Ovary (tissue), 9 donors: ENCODE measurements around the gene TNFSF8. TPM values are rescaled to one million over a fixed set of nuclear protein-coding genes. Genes with fewer than 3 reads are reported as not detected.

Experiments used
- DNase-seq, 5 donors: peaks; one replicate each; pipeline ENCODE4 v3.0.0-alpha.2; 2019 to 2020
- H3K27ac ChIP-seq, 2 donors: fragments of 200-600 bp; one replicate each; pipeline versions ENCODE4 v1.5.1 to v1.8.0; 2019 to 2022
- H3K27me3 ChIP-seq: fragments of 200-600 bp; one replicate; pipeline ENCODE4 v1.8.0; 2022
- H3K36me3 ChIP-seq: fragments of 200-600 bp; sonication (generic); one replicate; pipeline ENCODE4 v1.5.1; 2019
- H3K4me1 ChIP-seq: one replicate; pipeline ENCODE4 v1.8.1; 2013; ENCODE audit warnings: mild to moderate bottlenecking, moderate library complexity; ENCODE audit not compliant: insufficient read depth
- H3K4me3 ChIP-seq: fragments of 200-600 bp; sonication (generic); one replicate; pipeline ENCODE4 v1.5.1; 2017
- H3K9me3 ChIP-seq, 2 donors: fragments of 200-600 bp in 1 of 2; sonication (generic) in 1 of 2; one replicate each; pipeline versions ENCODE4 v1.5.1 to v1.8.1; 2013 to 2019; ENCODE audit warnings: mild to moderate bottlenecking in 1 of 2, moderate library complexity in 1 of 2
- CTCF ChIP-seq, 3 donors: fragments of 450-650 bp in 2 of 3; fragments of 200-600 bp in 1 of 3; IDR thresholded peaks; one replicate each; pipeline versions ENCODE4 v1.5.1 to v1.8.0; 2016 to 2022; ENCODE audit warnings: antibody characterized with exemption in 3 of 3, mild to moderate bottlenecking in 1 of 3
- EP300 ChIP-seq: sonication (generic); formaldehyde crosslinking; IDR thresholded peaks from one replicate; pipeline ENCODE4 v1.6.1; 2017; ENCODE audit warnings: antibody characterized with exemption
- POLR2A ChIP-seq: fragments of 450-650 bp; IDR thresholded peaks from one replicate; pipeline ENCODE4 v1.6.1; 2017; ENCODE audit warnings: antibody characterized with exemption, mild to moderate bottlenecking, moderate library complexity
- whole genome bisulfite sequencing, 3 donors: extraction: QIAGEN DNeasy Blood & Tissue Kit in 1 of 3; methylation state at CpG; one replicate each; pipeline versions ENCODE4 v1.1.5 to v1.1.7; 2013 to 2017; 5-methylcytosine and 5-hydroxymethylcytosine counted together
- intact Hi-C, 4 donors: fragments of 100-400 bp; cut with DNase I; formaldehyde crosslinking; loops; one replicate each; pipeline versions ENCODE4 v1.11.0 to v1.15.1; 2022 to 2023
- polyA plus RNA-seq, 2 donors: library from polyadenylated mRNA; stranded (reverse); fragments of 200-250 nt in 1 of 2; fragments of 350-450 nt in 1 of 2; fragmentation: Illumina TruSeq in 1 of 2; extraction: RNeasy Lipid Tissue Mini Kit (QIAGEN cat#74804) in 1 of 2; gene quantifications; one replicate each; pipeline ENCODE4 v1.2.3, GENCODE V29; 2013 to 2014
- total RNA-seq, 7 donors: library from RNA; depleted of rRNA in 2 of 7; stranded (reverse); fragments of >200 nt in 2 of 7; fragmentation: NEBNext Ultra II Directional in 3 of 7; extraction: Animal tissue kit (Norgen Biotek cat#: 25700) in 3 of 7; gene quantifications; one replicate each; pipeline versions ENCODE4 v1.1.0 to v1.2.4, GENCODE V29; 2016 to 2023
- donor health status: DM: no; HTN: no; CAD: no; lungs with moderate emphysema.
- donor health status: DM: no; HTN: no; CAD: no.
- donor health status: Bipolar disorder and iron deficiency.
- donor health status: DM: yes; HTN: yes; CAD: no.
- donor health status: DM: no; HTN: no; CAD: no.
- donor health status: DM: yes; HTN: yes; CAD: no.

TNFSF8 gene
- total and polyA plus RNA-seq, 9 donors = 0.38 to 5.2 (median 1.0) TPM

GRCh38 chr9:114938687-114939575 is 8.5 kb upstream of the TNFSF8 start:
- H3K27ac ChIP-seq = no peak overlapping the region
- WGBS, 3 donors = 53 to 55% (median 54%) methylated on average over 4 of the region's 4 CpGs
- H3K4me1 ChIP-seq = no peaks in the 10 kb centered on the region
- no peaks in the 10 kb centered on the region for H3K36me3 ChIP-seq
- no peak for TF ChIP-seq POLR2A
- no peak for TF ChIP-seq EP300
- no peak for TF ChIP-seq CTCF (IDR thresholded peaks at IDR 0.05)
- intact Hi-C loops = no loop called here
- no peaks in the 10 kb centered on the region for H3K27me3 ChIP-seq
- no peaks in the 10 kb centered on the region for H3K9me3 ChIP-seq
- no peak for DNase-seq
- no peak overlapping the region for H3K4me3 ChIP-seq

- intact Hi-C loops = no loop called here
- TF ChIP-seq EP300 = no peak
- no peak for TF ChIP-seq POLR2A
- TF ChIP-seq CTCF (IDR thresholded peaks at IDR 0.05) = no peak
- Histone ChIP-seq H3K4me3 (no peak overlapping the region), H3K9me3 (no peaks in the 10 kb centered on the region), H3K36me3 (no peaks in the 10 kb centered on the region), H3K27ac (no peak overlapping the region), H3K4me1 (no peaks in the 10 kb centered on the region), H3K27me3 (no peaks in the 10 kb centered on the region)
- DNase-seq = no peak
- 80 to 87% (median 85%) methylated on average over 3 of the region's 3 CpGs for WGBS, 3 donors
Measured at GRCh38 chr9:114937516-114937915, 7.1 kb upstream of the TNFSF8 start.

GRCh38 chr9:114936581-114936980 is 6.2 kb upstream of the TNFSF8 start:
- Histone ChIP-seq H3K4me3 (no peak overlapping the region), H3K27ac (no peak overlapping the region), H3K36me3 (no peaks in the 10 kb centered on the region), H3K9me3 (no peaks in the 10 kb centered on the region), H3K4me1 (no peaks in the 10 kb centered on the region), H3K27me3 (no peaks in the 10 kb centered on the region)
- TF ChIP-seq CTCF (IDR thresholded peaks at IDR 0.05) (no peak), POLR2A (no peak), EP300 (no peak)
- no peak for DNase-seq
- intact Hi-C loops = no loop called here
- 86 to 98% (median 94%) methylated on average over 1 of the region's 1 CpG for WGBS, 3 donors

GRCh38 chr9:114935119-114935518 is 4.7 kb upstream of the TNFSF8 start:
- no peak overlapping the region for H3K4me3 ChIP-seq
- no peak for TF ChIP-seq POLR2A
- no peak for TF ChIP-seq EP300
- no peak for TF ChIP-seq CTCF (IDR thresholded peaks at IDR 0.05)
- no peaks in the 10 kb centered on the region for H3K9me3 ChIP-seq
- no peaks in the 10 kb centered on the region for H3K27me3 ChIP-seq
- DNase-seq = no peak
- intact Hi-C loops = no loop called here
- no peaks in the 10 kb centered on the region for H3K36me3 ChIP-seq
- WGBS, 3 donors = 20 to 49% (median 22%) methylated on average over 3 of the region's 3 CpGs
- no peaks in the 10 kb centered on the region for H3K4me1 ChIP-seq
- H3K27ac ChIP-seq = no peak overlapping the region
